GM12878 (cell line): Measurements from ENCODE around the gene FOXR1. TPM values are rescaled to one million over a fixed set of nuclear protein-coding genes. Genes with fewer than 3 reads are reported as not detected.
"Not testable (repeated sequence)": the region's sequence is repeated elsewhere in the genome, so short reads cannot be mapped to it uniquely, and the experiment has no call there.

Experiments used
- ATAC-seq: fragments of 200-7000 bp; cut with Tn5 transposase; 3 replicates; pipeline ENCODE4 v1.9.1; 2020; ENCODE audit warnings: mild to moderate bottlenecking, moderate library complexity
- BruUV-seq: library from RNA; stranded (reverse); fragments of 400-500 nt; replicated peaks from 2 replicates; lab custom pipeline; 2021; lab: Mats Ljungman, UMichigan
- CTCF ChIA-PET: fragments of 300-600 bp; sonication (Branson Sonifier 250); formaldehyde crosslinking; extraction: SDS; loops from one replicate; lab custom pipeline; 2021; ENCODE audit warnings: inconsistent platforms; lab: Yijun Ruan, JAX
- POLR2A ChIA-PET: fragments of 350-600 bp; formaldehyde crosslinking; extraction: SDS; loops from one replicate; lab custom pipeline; 2021; ENCODE audit warnings: inconsistent platforms; lab: Charles Lee
- RAD21 ChIA-PET: fragments of 300-600 bp; sonication (Branson Sonifier 250); formaldehyde crosslinking; loops from one replicate; lab custom pipeline; 2023; ENCODE audit warnings: antibody characterized with exemption; ENCODE audit not compliant: unreplicated experiment; lab: Charles Lee
- SMC1A ChIA-PET: fragments of 300-600 bp; sonication (Branson Sonifier 250); formaldehyde crosslinking; loops from one replicate; lab custom pipeline; 2023; ENCODE audit not compliant: unreplicated experiment, uncharacterized antibody; lab: Charles Lee
- DNase-seq: peaks from one replicate; pipeline ENCODE4 v3.0.0-alpha.2; 2011; ENCODE audit warnings: low read depth, low spot score
- FAIRE-seq: peaks from 3 replicates; lab custom pipeline; 2011; peaks lifted over from hg19 to GRCh38; lab: Jason Lieb, UNC
- H2AFZ ChIP-seq: 2 replicates; pipeline ENCODE4 v1.6.0; 2011; ENCODE audit warnings: low read depth, low read length, control low read depth; ENCODE audit not compliant: control insufficient read depth
- H3K27ac ChIP-seq: 2 replicates; pipeline ENCODE4 v1.5.1; 2011; ENCODE audit warnings: control low read depth; ENCODE audit not compliant: control insufficient read depth, insufficient read depth
- H3K27me3 ChIP-seq, 2 experiments: replicated peaks in 1 of 2; 2 replicates each; pipeline versions ENCODE4 v1.6.0 to v1.6.1; 2011; ENCODE audit warnings: low read length in 1 of 2; ENCODE audit not compliant: control insufficient read depth in 2 of 2, insufficient read depth in 2 of 2
- H3K36me3 ChIP-seq, 2 experiments: 2 replicates each; pipeline ENCODE4 v1.5.1; 2011; ENCODE audit warnings: low read length in 1 of 2; ENCODE audit not compliant: control insufficient read depth in 2 of 2, insufficient read depth in 2 of 2
- H3K4me1 ChIP-seq: 2 replicates; pipeline ENCODE4 v1.6.1; 2011; ENCODE audit warnings: mild to moderate bottlenecking, low read length, moderate library complexity, mixed read lengths; ENCODE audit not compliant: control insufficient read depth, insufficient read depth
- H3K4me2 ChIP-seq: 2 replicates; pipeline ENCODE4 v1.6.0; 2011; ENCODE audit warnings: control low read depth; ENCODE audit not compliant: control insufficient read depth, insufficient read depth
- H3K4me3 ChIP-seq: fragments of 200-600 bp; sonication (generic); 2 replicates; pipeline ENCODE4 v1.5.1; 2016
- H3K79me2 ChIP-seq: 2 replicates; pipeline ENCODE4 v1.6.0; 2011; ENCODE audit warnings: low read length; ENCODE audit not compliant: control insufficient read depth, insufficient read depth
- H3K9ac ChIP-seq: 2 replicates; pipeline ENCODE4 v1.8.0; 2011; ENCODE audit warnings: low read length, control low read depth, mixed read lengths; ENCODE audit not compliant: control insufficient read depth, insufficient read depth
- H3K9me3 ChIP-seq: replicated peaks from 3 replicates; pipeline ENCODE4 v1.5.1; 2011; ENCODE audit warnings: mild to moderate bottlenecking, low read length; ENCODE audit not compliant: control insufficient read depth, insufficient read depth
- H4K20me1 ChIP-seq: 2 replicates; pipeline ENCODE4 v1.6.0; 2011; ENCODE audit not compliant: control insufficient read depth, insufficient read depth
- GABPA ChIP-seq: IDR thresholded peaks from 2 replicates; pipeline ENCODE4 v1.6.1; 2014; ENCODE audit warnings: antibody characterized with exemption, low read depth, mild to moderate bottlenecking, inconsistent platforms
- POLR2A ChIP-seq: IDR thresholded peaks from 2 replicates; pipeline ENCODE4 v1.6.1; 2011; ENCODE audit warnings: low read depth, mild to moderate bottlenecking, low read length
- POLR2AphosphoS5 ChIP-seq: IDR thresholded peaks from 2 replicates; pipeline ENCODE4 v1.6.1; 2011; ENCODE audit warnings: mild to moderate bottlenecking, low read length, inconsistent platforms
- WGBS: methylation state at CpG from one replicate; pipeline ENCODE4 v1.1.6; 2016; ENCODE audit warnings: low lambda C conversion rate; ENCODE audit not compliant: insufficient replicate concordance, insufficient coverage; ENCODE audit errors: missing lambda C conversion rate; 5-methylcytosine and 5-hydroxymethylcytosine counted together
- in situ Hi-C: fragments of 300-500 bp; cut with MboI; formaldehyde crosslinking; loops from 9 replicates; pipeline ENCODE4 v1.14.3; 2018; ENCODE audit warnings: mixed read lengths
- intact Hi-C: fragments of 100-400 bp; cut with micrococcal nuclease; formaldehyde crosslinking; loops from one replicate; pipeline ENCODE4 v1.14.2; 2022; ENCODE audit not compliant: unreplicated experiment
- polyA plus RNA-seq, 11 experiments: library from polyadenylated mRNA; depleted of rRNA in 4 of 11; unstranded in 6 of 11; stranded (reverse) in 5 of 11; fragments of >200 nt; fragmentation: Nextera tagmentation in 4 of 11; fragmentation: Illumina TruSeq in 1 of 11; extraction: Ambion mirVana in 4 of 11; extraction: Trizol in 1 of 11; gene quantifications; 1 replicate in 1 of 11; 2 replicates in 10 of 11; pipeline versions ENCODE4 v1.2.1 to v1.2.3, GENCODE V29; 2011 to 2016; ENCODE audit warnings: inconsistent platforms in 2 of 11, missing spikeins in 2 of 11, low read depth in 1 of 11
- total RNA-seq, 4 experiments: library from RNA; depleted of rRNA in 3 of 4; stranded (reverse); fragments of >200 nt in 3 of 4; fragmentation: Illumina TruSeq in 1 of 4; extraction: Trizol in 1 of 4; gene quantifications; 2 replicates each; pipeline versions ENCODE4 v1.2.1 to v1.2.3, GENCODE V29; 2013 to 2021

The FOXR1 gene
- total and polyA plus RNA-seq, 10 of the 15 experiments (the other 5 are each of a cell fraction or from before 2014, with no cell fraction given): not detected

GRCh38 chr11:119016216-119017009 is 44.9 kb downstream of the FOXR1 start:
- no peak for ATAC-seq
- WGBS: 67% methylated on average over 14 of the region's 14 CpGs
- in situ Hi-C loops (no loop called here), intact Hi-C loops (loop anchor here (5.0 kb wide), 1 partner anchor 86 kb away; the partner anchor contains the start of gene DPAGT1)
- no peaks in the 10 kb centered on the region for H3K27me3 ChIP-seq
- no peaks in the 10 kb centered on the region; the same call in 1 of the 2 replicates for H3K4me1 ChIP-seq
- no peaks in the 10 kb centered on the region for H4K20me1 ChIP-seq
- peak overlapping the region; percentile 10; the same call in 1 of the 2 replicates for H3K9ac ChIP-seq
- BruUV-seq: no TSS peak
- RAD21 ChIA-PET: interaction anchor here (1.0 kb wide), 1 partner anchor 19 kb away, joined by 3 read pairs; the partner anchor contains the start of gene CENATAC
- no peak for TF ChIP-seq GABPA
- TF ChIP-seq POLR2A: peak; percentile 38
- 0 out of 2 replicates have a peak, but pooled peaks have one; percentile 60 for TF ChIP-seq POLR2AphosphoS5
- TF ChIP-seq, all 136 proteins: peak for 2
- H3K36me3 ChIP-seq: peaks cover 13 to 24% of the 10 kb centered on the region in 2 experiments
- peak overlapping the region; percentile 96 for H3K4me3 ChIP-seq
- peaks cover 51% of the 10 kb centered on the region for H3K79me2 ChIP-seq
- ChIA-PET POLR2A (interaction anchor here (0.7 to 1.9 kb wide), 9 partner anchors 11 to 106 kb away, joined by 3 to 9 read pairs (median 4); partner anchors contain the start of genes CENATAC and VPS11), SMC1A (interaction anchor here (1.1 to 6.4 kb wide), 3 partner anchors 13 to 18 kb away, joined by 4 to 40 read pairs (median 26); partner anchors contain the start of genes CENATAC and SLC37A4), CTCF (interaction anchor here (0.7 to 2.5 kb wide), 7 partner anchors 19 to 307 kb away, joined by 3 to 8 read pairs (median 3); partner anchors contain the start of gene CBL)
- peak overlapping the region; percentile 91 for H3K4me2 ChIP-seq
- no peak overlapping the region for H3K27ac ChIP-seq
- no peak overlapping the region for H2AFZ ChIP-seq
- FAIRE-seq (no peak), DNase-seq (no peak)
- no peaks in the 10 kb centered on the region; the same call in 2 of the 3 replicates for H3K9me3 ChIP-seq

- H3K27ac ChIP-seq: peak overlapping the region; percentile 82
- peak overlapping the region; percentile 87 for H3K9ac ChIP-seq
- RAD21 ChIA-PET, ATAC-seq, H3K4me1 ChIP-seq, H2AFZ ChIP-seq, DNase-seq, in situ Hi-C loops, BruUV-seq, H3K9me3 ChIP-seq, H3K27me3 ChIP-seq, FAIRE-seq, H4K20me1 ChIP-seq: not testable (repeated sequence)
- peaks cover 13 to 28% of the 10 kb centered on the region in 2 experiments for H3K36me3 ChIP-seq
- peak overlapping the region; percentile 96 for H3K4me3 ChIP-seq
- 2% methylated on average over 10 of the region's 10 CpGs for WGBS
- ChIA-PET CTCF (interaction anchor here (1.0 kb wide), 1 partner anchor 189 kb away, joined by 3 read pairs; the partner anchor contains the start of gene CBL), POLR2A (interaction anchor here (0.6 to 2.6 kb wide), 10 partner anchors 10 to 187 kb away, joined by 3 to 13 read pairs (median 4); partner anchors contain the start of genes CENATAC and VPS11), SMC1A (interaction anchor here (1.4 to 6.4 kb wide), 3 partner anchors 12 to 67 kb away, joined by 3 to 40 read pairs (median 26); partner anchors contain the start of genes CENATAC, HMBS and SLC37A4)
- intact Hi-C loops: loop anchor here (5.0 kb wide), 1 partner anchor 85 kb away; the partner anchor contains the start of gene DPAGT1
- peak overlapping the region; percentile 91 for H3K4me2 ChIP-seq
- peaks cover 53% of the 10 kb centered on the region for H3K79me2 ChIP-seq
Measured at GRCh38 chr11:119017377-119017776, 45.8 kb downstream of the FOXR1 start.
